HG03565 (cell line): ENCODE measurements around the gene ARL15.
"Not testable (repeated sequence)": the region's sequence is repeated elsewhere in the genome, so short reads cannot be mapped to it uniquely, and the experiment has no call there.

Source experiments
- ATAC-seq: cut with Tn5 transposase; IDR thresholded peaks from one replicate; pipeline ENCODE4 v1.9.1; 2021; ENCODE audit warnings: mild to moderate bottlenecking, moderate library complexity; ENCODE audit not compliant: unreplicated experiment

Gene ARL15

GRCh38 chr5:54103871-54104270, 206.5 kb downstream of the ARL15 start:
- no peak for ATAC-seq

GRCh38 chr5:54098267-54098666, 212.1 kb downstream of the ARL15 start:
- ATAC-seq: no peak

DNA sequence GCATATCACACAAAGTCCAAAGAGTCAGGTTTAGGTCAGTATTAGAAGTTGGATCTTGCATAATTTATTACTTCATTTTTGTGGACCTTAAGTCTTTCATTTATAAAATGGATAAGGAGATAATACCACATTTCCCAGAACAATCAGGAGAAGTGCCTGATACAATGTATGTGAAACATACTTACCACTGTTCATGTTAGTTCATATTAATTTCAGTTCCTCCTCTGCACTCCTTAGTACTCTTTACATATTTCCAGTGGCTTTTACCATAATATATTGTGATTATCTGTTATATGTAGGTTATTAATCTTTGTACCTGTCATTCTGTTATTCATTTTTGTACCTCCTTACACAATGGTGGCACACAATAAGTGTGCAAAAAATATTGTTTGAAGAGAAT, 214.4 kb downstream of the ARL15 start:
- ATAC-seq: no peak

DNA sequence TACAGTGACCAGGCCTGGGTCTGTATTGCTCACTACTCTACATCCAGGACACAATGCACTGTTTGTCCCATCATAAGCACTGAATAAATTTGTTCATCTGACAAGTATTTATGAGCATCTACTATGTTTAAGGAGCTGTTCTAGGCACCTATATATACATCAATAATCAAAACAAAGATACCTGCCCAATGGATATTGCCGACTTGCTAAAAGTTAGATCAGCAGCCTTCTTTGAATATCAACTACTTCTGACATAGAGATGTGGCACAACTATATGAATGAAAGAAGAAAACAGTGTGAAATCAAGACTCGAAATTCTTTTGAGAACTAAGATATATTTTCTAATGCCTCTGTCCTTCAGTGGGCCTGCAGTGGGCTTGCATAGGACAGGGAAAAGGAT, 215.7 kb downstream of the ARL15 start:
- no peak for ATAC-seq

DNA sequence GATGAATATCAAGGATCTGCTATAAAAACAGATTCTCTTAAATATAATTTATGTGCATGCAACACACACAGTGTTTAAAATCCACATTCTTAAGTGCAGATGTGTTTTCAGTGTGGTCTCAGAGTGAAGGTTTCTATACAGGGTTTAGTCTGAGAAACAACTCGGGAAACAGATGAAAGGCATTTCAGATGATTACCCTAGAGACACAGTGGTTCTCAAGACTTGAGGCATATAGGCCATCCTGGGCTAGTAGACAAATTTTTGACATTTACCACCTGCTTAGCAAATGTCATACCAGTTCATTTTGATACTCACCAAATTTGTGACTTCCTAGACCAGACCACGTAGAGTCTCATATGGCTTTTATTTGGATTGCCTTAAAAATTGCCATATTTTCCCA, 216.5 kb downstream of the ARL15 start:
- ATAC-seq: no peak

DNA sequence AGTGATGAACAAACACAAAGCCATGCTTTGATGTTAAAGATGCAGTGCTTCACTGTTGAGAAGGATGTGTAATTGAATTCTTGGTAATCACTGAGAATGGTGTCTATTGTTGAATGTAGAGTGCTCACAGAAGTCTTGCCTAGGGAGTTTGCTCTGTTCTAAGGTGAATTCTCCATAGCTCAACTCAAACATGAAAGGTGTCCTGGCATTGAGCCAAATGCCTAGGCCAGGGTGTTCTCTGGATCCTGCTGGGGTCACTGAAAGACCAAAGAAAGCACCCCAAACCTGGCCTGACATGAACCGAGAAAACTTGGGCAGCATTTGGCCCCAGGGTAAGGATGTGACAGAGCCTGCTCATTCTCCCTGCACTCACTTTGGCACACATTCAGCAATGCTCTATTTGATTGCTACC, 217.3 kb downstream of the ARL15 start:
- no peak for ATAC-seq

- ATAC-seq: no peak
These were observed 218.9 kb downstream of the ARL15 start for GRCh38 chr5:54091307-54092130.

DNA sequence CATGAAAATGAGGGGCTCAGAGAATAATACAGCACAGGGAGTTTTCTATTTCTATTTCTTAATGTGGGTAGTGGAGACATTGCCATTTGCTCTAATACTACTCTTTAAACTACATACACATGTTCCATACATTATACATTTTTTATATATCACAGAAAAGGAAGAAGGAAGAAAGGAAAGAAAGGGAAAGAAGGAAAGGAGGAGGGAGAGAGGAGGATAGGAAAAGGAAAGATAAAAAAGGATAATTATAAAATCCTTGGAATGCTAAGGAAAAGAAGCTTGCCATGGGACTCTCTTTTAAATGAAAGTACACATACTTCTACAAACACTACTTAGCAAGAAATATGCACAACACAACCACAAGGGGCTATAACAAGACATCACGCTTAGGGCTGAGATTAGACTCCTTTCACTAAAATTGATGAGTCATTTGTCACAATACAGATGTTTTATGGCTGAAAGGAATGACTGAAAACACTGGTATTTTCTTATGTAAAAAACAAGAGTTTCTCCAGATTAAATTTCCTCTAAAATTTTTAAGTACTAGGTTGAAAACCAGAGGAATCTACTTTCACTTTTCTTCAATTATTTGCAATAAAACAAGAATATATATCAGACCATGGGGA, 219.8 kb downstream of the ARL15 start:
- no peak for ATAC-seq

DNA sequence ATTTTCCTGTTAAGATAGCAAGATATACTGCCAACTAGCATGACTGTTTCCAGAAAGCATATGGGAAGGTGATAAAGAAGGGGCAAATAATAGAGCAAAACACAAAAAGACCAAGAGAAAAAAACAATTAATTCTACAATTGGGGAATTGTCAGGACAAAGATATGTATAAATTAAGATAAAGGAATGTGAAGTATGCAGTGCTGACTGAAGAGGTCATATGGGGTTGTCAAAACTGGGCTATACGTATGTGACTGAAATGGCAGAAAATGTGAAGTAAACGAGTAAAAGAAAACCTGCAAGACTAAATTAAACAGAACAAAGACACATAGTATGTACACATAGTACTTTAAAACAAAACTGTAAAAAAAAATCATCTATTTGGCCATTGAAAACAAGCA, 222.3 kb downstream of the ARL15 start:
- ATAC-seq: no peak

- no peak for ATAC-seq
These were observed 222.9 kb downstream of the ARL15 start for GRCh38 chr5:54087436-54087835.

GRCh38 chr5:54086191-54086590, 224.2 kb downstream of the ARL15 start:
- no peak for ATAC-seq

DNA sequence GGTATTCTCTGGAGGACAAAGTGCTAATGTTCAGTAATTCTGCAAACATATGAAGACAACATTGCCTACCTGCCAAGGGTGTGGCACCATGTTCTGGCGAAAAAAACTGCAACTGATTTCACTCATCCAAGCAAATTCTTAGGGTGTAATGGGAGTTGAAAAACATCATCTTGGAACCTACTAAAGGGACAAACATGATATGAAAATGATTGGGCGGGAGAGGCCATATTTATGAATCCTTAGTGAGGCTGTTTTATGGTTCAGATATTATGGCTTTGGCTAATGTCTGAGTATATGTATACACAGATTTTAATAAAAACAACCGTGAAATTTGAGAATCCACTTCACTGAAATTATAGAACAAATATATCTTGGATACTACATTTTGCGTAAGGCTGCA, 225.7 kb downstream of the ARL15 start:
- no peak for ATAC-seq

- ATAC-seq: no peak
These were observed 226.5 kb downstream of the ARL15 start for GRCh38 chr5:54083851-54084250.

GRCh38 chr5:54083245-54083644, 227.1 kb downstream of the ARL15 start:
- no peak for ATAC-seq

DNA sequence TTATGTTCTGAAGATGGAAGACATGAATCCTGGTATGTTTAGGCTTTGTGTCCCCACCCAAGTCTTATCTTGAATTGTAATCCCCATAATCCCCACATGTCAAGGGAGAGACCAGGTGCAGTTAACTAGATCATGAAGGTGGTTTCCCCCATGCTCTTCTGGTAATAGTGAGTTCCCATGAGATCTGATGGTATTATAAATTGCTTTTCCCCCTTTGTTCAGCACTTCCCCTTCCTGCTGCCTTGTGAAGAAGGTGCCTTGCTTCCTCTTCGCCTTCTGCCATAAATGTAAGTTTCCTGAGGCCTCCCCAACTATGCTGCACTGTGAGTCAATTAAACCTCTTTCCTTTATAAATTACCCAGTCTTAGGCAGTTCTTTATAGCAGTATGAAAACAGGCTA, 229.0 kb downstream of the ARL15 start:
- ATAC-seq: no peak

DNA sequence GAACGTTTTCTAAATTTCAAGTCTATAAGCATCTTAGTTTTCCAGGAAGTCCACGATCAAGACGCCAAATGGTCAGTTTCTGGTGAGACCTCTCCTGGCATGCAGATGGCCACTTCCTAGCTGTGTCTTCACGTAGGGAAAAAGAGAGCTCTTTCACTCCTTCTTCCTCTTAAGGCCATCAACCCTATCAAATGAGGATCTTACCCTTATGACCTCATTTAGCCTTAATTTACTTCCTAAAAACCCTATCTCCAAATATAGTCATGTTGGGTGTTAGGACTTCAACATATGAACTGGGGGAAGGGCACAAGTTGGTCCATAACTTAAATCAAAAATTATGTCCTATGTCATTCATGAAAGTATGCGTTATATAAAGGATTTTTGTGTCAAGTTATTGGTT, 229.5 kb downstream of the ARL15 start:
- no peak for ATAC-seq

- no peak for ATAC-seq
These were observed 236.6 kb downstream of the ARL15 start for GRCh38 chr5:54073735-54074134.

DNA sequence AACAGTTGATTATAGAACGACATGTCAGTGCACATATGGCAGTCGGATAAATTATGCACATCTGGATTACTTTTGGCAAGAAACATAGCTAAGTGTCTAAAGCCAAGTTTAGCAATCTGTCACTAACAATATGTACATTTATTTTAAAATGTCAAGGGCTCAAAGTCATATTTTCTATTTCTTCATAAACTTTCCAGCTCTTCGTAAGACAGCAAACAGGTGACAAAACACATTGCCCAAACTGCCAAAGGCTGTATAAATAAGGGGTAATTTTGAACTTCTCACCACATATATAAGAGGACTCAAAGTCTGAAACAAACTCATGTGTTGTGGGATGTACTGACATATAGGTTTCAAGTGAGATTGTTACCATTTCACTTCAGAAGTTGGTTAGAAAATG, 237.2 kb downstream of the ARL15 start:
- ATAC-seq: no peak

GRCh38 chr5:54066433-54066832, 243.9 kb downstream of the ARL15 start:
- no peak for ATAC-seq

- no peak for ATAC-seq
These were observed 246.6 kb downstream of the ARL15 start for GRCh38 chr5:54063817-54064216.

- ATAC-seq: no peak
These were observed 247.4 kb downstream of the ARL15 start for GRCh38 chr5:54062958-54063357.

DNA sequence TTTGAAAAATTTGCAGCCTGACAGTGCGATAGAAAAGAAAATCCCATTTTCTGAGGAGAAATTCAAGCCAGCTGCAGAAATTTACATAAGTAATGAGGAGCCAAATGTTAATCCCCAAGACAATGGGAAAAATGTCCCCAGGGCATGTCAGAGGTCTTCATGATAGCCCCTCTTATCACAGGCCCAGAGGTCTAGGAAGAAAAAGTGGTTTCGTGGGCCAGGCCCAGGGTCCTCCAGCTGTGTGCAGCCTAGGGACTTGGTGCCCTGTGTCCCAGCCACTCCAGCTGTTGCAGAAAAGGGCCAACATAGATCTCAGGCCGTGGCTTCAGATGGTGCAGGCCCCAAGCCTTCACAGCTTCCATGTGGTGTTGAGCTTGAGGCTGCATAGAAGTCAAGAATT, 249.5 kb downstream of the ARL15 start:
- ATAC-seq: not testable (repeated sequence)

- no peak for ATAC-seq
These were observed 260.4 kb downstream of the ARL15 start for GRCh38 chr5:54049963-54050362.
